ENCODE data around the gene ITGA5.

Gene ITGA5

GRCh38 chr12:54351341-54351740 is 67.7 kb downstream of the ITGA5 start:
- no peak overlapping the region for H3K9ac ChIP-seq (ENCODE audit: low read length)
- H3K4me1 ChIP-seq (ENCODE audit: low read length), result 0 out of 2 replicates have a peak, but pooled peaks cover 3% of the 10 kb centered on the region
- no peaks in the 10 kb centered on the region for H4K20me1 ChIP-seq (ENCODE audit: insufficient read depth, low read length)
- no peak overlapping the region for H3K27ac ChIP-seq (ENCODE audit: low read length)
- no peaks in the 10 kb centered on the region for H3K27me3 ChIP-seq (ENCODE audit: low read depth, low read length)
- peaks cover 40% of the 10 kb centered on the region for H3K36me3 ChIP-seq (replicated peaks; ENCODE audit: low read depth, low read length)
- TF ChIP-seq CTCF (IDR thresholded peaks at IDR 0.05; ENCODE audit: low read depth, low read length) (no peak), EZH2phosphoT487 (IDR thresholded peaks at IDR 0.05; ENCODE audit: low read depth) (no peak)
- H3K9me3 ChIP-seq (ENCODE audit: insufficient read depth, low read length), result no peaks in the 10 kb centered on the region
- no peak overlapping the region for H3K4me3 ChIP-seq (ENCODE audit: low read length)
- H3K79me2 ChIP-seq (ENCODE audit: low read length), result no peaks in the 10 kb centered on the region
- H3K4me2 ChIP-seq (ENCODE audit: low read length), result no peak overlapping the region
- H2AFZ ChIP-seq (ENCODE audit: low read depth, low read length), result no peak overlapping the region

- Histone ChIP-seq H3K9me3 (ENCODE audit: insufficient read depth, low read length) (no peaks in the 10 kb centered on the region), H3K9ac (ENCODE audit: low read length) (no peak overlapping the region), H3K4me2 (ENCODE audit: low read length) (no peak overlapping the region), H3K27me3 (ENCODE audit: low read depth, low read length) (no peaks in the 10 kb centered on the region), H3K4me1 (ENCODE audit: low read length) (0 out of 2 replicates have a peak, but pooled peaks cover 3% of the 10 kb centered on the region), H2AFZ (ENCODE audit: low read depth, low read length) (no peak overlapping the region), H3K79me2 (ENCODE audit: low read length) (no peaks in the 10 kb centered on the region), H3K36me3 (replicated peaks; ENCODE audit: low read depth, low read length) (peaks cover 40% of the 10 kb centered on the region), H3K27ac (ENCODE audit: low read length) (no peak overlapping the region), H4K20me1 (ENCODE audit: insufficient read depth, low read length) (no peaks in the 10 kb centered on the region), H3K4me3 (ENCODE audit: low read length) (no peak overlapping the region)
- TF ChIP-seq CTCF (IDR thresholded peaks at IDR 0.05; ENCODE audit: low read depth, low read length), result no peak
- no peak for TF ChIP-seq EZH2phosphoT487 (IDR thresholded peaks at IDR 0.05; ENCODE audit: low read depth)
Observed at GRCh38 chr12:54350743-54351142, 68.3 kb downstream of the ITGA5 start.

- no peaks in the 10 kb centered on the region for H3K9me3 ChIP-seq (ENCODE audit: insufficient read depth, low read length)
- peaks cover 11% of the 10 kb centered on the region for H3K4me1 ChIP-seq (ENCODE audit: low read length)
- peaks cover 40% of the 10 kb centered on the region for H3K36me3 ChIP-seq (replicated peaks; ENCODE audit: low read depth, low read length)
- H3K79me2 ChIP-seq (ENCODE audit: low read length), result no peaks in the 10 kb centered on the region
- H3K27ac ChIP-seq (ENCODE audit: low read length), result no peak overlapping the region
- no peak overlapping the region for H2AFZ ChIP-seq (ENCODE audit: low read depth, low read length)
- H3K4me3 ChIP-seq (ENCODE audit: low read length), result no peak overlapping the region
- no peak overlapping the region for H3K4me2 ChIP-seq (ENCODE audit: low read length)
- no peaks in the 10 kb centered on the region for H3K27me3 ChIP-seq (ENCODE audit: low read depth, low read length)
- TF ChIP-seq CTCF (IDR thresholded peaks at IDR 0.05; ENCODE audit: low read depth, low read length) (no peak), EZH2phosphoT487 (IDR thresholded peaks at IDR 0.05; ENCODE audit: low read depth) (no peak)
- 0 out of 2 replicates have a peak, but pooled peaks cover 4% of the 10 kb centered on the region for H4K20me1 ChIP-seq (ENCODE audit: insufficient read depth, low read length)
- H3K9ac ChIP-seq (ENCODE audit: low read length), result no peak overlapping the region
Observed at GRCh38 chr12:54349679-54350078, 69.4 kb downstream of the ITGA5 start.

- H3K79me2 ChIP-seq (ENCODE audit: low read length), result no peaks in the 10 kb centered on the region
- peaks cover 41% of the 10 kb centered on the region for H3K36me3 ChIP-seq (replicated peaks; ENCODE audit: low read depth, low read length)
- no peak overlapping the region for H2AFZ ChIP-seq (ENCODE audit: low read depth, low read length)
- no peaks in the 10 kb centered on the region for H3K27me3 ChIP-seq (ENCODE audit: low read depth, low read length)
- H3K4me1 ChIP-seq (ENCODE audit: low read length), result peaks cover 12% of the 10 kb centered on the region
- no peak overlapping the region for H3K9ac ChIP-seq (ENCODE audit: low read length)
- H3K9me3 ChIP-seq (ENCODE audit: insufficient read depth, low read length), result no peaks in the 10 kb centered on the region
- H3K4me2 ChIP-seq (ENCODE audit: low read length), result no peak overlapping the region
- TF ChIP-seq CTCF (IDR thresholded peaks at IDR 0.05; ENCODE audit: low read depth, low read length), result no peak
- H3K4me3 ChIP-seq (ENCODE audit: low read length), result no peak overlapping the region
- H3K27ac ChIP-seq (ENCODE audit: low read length), result no peak overlapping the region
- 0 out of 2 replicates have a peak, but pooled peaks cover 4% of the 10 kb centered on the region for H4K20me1 ChIP-seq (ENCODE audit: insufficient read depth, low read length)
Observed at GRCh38 chr12:54349036-54349435, 70.0 kb downstream of the ITGA5 start.
